Activated B cell treated with CpG ODN at 0.5 μM for 24 hours (primary cell): ENCODE data around the gene VAT1L. TPM values are rescaled to one million over a fixed set of nuclear protein-coding genes. Genes with fewer than 3 reads are reported as not detected.

Source experiments
- ATAC-seq: fragments of 200-7000 bp; cut with Tn5 transposase; one replicate; pipeline ENCODE4 v1.10.0; 2021; ENCODE audit warnings: low read depth, mild to moderate bottlenecking, moderate library complexity
- CTCF ChIA-PET: fragments of 350-600 bp; sonication (Branson Sonifier 250); formaldehyde crosslinking; loops from one replicate; lab custom pipeline; 2021; ENCODE audit warnings: antibody characterized with exemption; lab: Charles Lee
- POLR2A ChIA-PET: fragments of 350-600 bp; sonication (Branson Sonifier 250); formaldehyde crosslinking; loops from one replicate; lab custom pipeline; 2021; ENCODE audit warnings: antibody characterized with exemption; lab: Charles Lee
- DNase-seq: peaks from one replicate; pipeline ENCODE4 v3.0.0; 2022
- H3K27ac Mint-ChIP-seq: one replicate; pipeline ENCODE4 v1.8.0; 2020; ENCODE audit warnings: mixed read lengths
- H3K27me3 Mint-ChIP-seq: one replicate; pipeline ENCODE4 v1.8.0; 2021; ENCODE audit warnings: mixed read lengths
- H3K36me3 Mint-ChIP-seq: one replicate; pipeline ENCODE4 v1.8.0; 2021; ENCODE audit warnings: low read depth, mixed read lengths
- H3K4me1 Mint-ChIP-seq: one replicate; pipeline ENCODE4 v1.8.0; 2021; ENCODE audit warnings: mixed read lengths
- H3K4me3 Mint-ChIP-seq: one replicate; pipeline ENCODE4 v1.8.0; 2020; ENCODE audit warnings: mild to moderate bottlenecking, mixed read lengths
- H3K9me3 Mint-ChIP-seq: one replicate; pipeline ENCODE4 v1.8.0; 2020; ENCODE audit warnings: mixed read lengths
- intact Hi-C: fragments of 100-400 bp; cut with micrococcal nuclease; formaldehyde crosslinking; loops from one replicate; pipeline ENCODE4 v1.15.1; 2024
- total RNA-seq: library from RNA; stranded (reverse); gene quantifications from 2 replicates; pipeline ENCODE4 v1.2.3, GENCODE V29; 2022
- TF ChIP-seq, protein P1 (sequence below): fragments of 200-600 bp; IDR thresholded peaks from one replicate; pipeline ENCODE4 v1.8.0; 2022; ENCODE audit warnings: antibody characterized with exemption, mild to moderate bottlenecking

The VAT1L gene
- total RNA-seq, 1 donor from 2014 or later = not detected

DNA sequence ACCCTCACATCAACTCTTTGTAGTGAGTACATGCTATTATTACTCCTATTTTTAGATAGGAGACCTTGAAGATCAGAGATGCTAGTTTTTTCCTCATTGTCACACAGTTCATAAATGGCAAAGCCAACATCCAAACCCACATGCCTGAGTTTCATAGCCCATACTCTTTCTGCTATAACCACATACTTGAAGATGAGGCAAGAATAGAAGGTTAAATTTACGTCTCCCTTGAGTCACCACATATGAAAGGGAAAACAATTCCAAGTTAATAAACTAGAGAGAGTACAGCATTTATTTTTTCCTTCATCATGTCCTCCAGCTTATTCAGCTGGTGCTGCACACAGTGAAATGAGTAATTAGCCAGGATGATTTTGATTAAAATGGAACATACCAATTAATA lies 42.4 kb upstream of the VAT1L start:
- Mint-ChIP-seq H3K36me3 (no peaks in the 10 kb centered on the region), H3K27me3 (peaks cover 8% of the 10 kb centered on the region), H3K9me3 (no peaks in the 10 kb centered on the region), H3K4me1 (no peaks in the 10 kb centered on the region), H3K4me3 (no peak overlapping the region), H3K27ac (no peak overlapping the region)
- intact Hi-C loops = no loop called here
- DNase-seq (no peak), ATAC-seq (no peak)
- POLR2A ChIA-PET = no interaction called here
- CTCF ChIA-PET = no interaction called here
- TF ChIP-seq, protein P1, sequence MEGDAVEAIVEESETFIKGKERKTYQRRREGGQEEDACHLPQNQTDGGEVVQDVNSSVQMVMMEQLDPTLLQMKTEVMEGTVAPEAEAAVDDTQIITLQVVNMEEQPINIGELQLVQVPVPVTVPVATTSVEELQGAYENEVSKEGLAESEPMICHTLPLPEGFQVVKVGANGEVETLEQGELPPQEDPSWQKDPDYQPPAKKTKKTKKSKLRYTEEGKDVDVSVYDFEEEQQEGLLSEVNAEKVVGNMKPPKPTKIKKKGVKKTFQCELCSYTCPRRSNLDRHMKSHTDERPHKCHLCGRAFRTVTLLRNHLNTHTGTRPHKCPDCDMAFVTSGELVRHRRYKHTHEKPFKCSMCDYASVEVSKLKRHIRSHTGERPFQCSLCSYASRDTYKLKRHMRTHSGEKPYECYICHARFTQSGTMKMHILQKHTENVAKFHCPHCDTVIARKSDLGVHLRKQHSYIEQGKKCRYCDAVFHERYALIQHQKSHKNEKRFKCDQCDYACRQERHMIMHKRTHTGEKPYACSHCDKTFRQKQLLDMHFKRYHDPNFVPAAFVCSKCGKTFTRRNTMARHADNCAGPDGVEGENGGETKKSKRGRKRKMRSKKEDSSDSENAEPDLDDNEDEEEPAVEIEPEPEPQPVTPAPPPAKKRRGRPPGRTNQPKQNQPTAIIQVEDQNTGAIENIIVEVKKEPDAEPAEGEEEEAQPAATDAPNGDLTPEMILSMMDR = no peak

DNA sequence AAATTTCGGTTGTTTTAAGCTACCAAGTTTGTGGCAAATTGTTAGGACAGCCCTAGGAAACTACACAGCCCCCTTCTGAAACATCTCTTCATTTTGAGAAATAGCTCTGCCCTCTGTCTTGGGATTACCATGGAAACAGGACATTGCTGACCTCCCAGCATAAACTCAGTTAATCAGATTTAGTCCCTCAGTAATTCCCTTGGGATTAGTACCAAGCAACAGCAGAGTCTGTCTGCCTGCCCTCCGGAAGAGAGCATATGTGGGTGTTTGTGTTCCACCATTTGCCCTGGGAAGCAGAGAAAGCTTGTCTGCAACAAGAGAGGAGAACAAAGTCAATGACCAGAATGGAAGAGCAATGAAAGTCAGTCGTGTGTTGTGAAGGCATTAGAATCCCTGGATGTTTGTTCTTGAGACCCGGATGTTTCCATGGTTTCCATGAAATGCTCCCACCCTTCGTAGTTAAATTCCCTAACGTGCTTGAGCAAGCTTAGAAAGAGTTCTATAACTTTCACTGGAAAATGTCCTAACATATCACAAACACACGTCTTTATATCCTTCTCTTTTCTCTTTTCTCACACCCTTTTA lies 39.9 kb upstream of the VAT1L start:
- H3K36me3 Mint-ChIP-seq = no peaks in the 10 kb centered on the region
- H3K9me3 Mint-ChIP-seq = no peaks in the 10 kb centered on the region
- CTCF ChIA-PET = no interaction called here
- TF ChIP-seq, protein P1 = no peak
- peaks cover 11% of the 10 kb centered on the region for H3K27me3 Mint-ChIP-seq
- DNase-seq (no peak), ATAC-seq (no peak)
- POLR2A ChIA-PET = no interaction called here
- no peak overlapping the region for H3K4me3 Mint-ChIP-seq
- H3K4me1 Mint-ChIP-seq = no peaks in the 10 kb centered on the region
- no peak overlapping the region for H3K27ac Mint-ChIP-seq
- intact Hi-C loops = no loop called here

DNA sequence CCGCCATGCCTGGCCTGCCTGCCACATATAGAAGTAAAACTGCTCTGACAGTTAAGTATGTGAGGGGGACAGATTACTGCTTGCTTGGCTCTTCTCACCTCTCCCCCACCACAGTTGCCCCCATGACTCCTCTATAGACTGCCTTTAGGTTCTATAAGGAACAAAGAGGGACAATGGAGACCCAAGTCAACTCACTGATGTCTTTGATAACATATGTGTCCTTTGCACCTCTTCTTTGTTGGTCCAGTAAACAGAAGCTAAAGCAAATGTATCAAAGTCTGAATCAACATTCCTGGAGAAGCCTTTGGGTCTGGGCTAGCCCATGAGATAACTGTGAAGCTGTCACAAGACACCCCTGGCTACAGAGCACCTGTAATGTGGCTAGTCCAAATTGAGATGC lies 38.9 kb upstream of the VAT1L start:
- POLR2A ChIA-PET = no interaction called here
- Mint-ChIP-seq H3K4me3 (no peak overlapping the region), H3K9me3 (no peaks in the 10 kb centered on the region), H3K4me1 (no peaks in the 10 kb centered on the region), H3K27me3 (peaks cover 11% of the 10 kb centered on the region), H3K27ac (no peak overlapping the region), H3K36me3 (no peaks in the 10 kb centered on the region)
- CTCF ChIA-PET = no interaction called here
- TF ChIP-seq, protein P1 = no peak
- no peak for DNase-seq
- intact Hi-C loops = no loop called here
- no peak for ATAC-seq

GRCh38 chr16:77758046-77758445 lies 30.3 kb upstream of the VAT1L start:
- ATAC-seq = no peak
- no peak overlapping the region for H3K4me3 Mint-ChIP-seq
- intact Hi-C loops = no loop called here
- no peak overlapping the region for H3K27ac Mint-ChIP-seq
- POLR2A ChIA-PET = no interaction called here
- no peak for DNase-seq
- H3K4me1 Mint-ChIP-seq = no peaks in the 10 kb centered on the region
- TF ChIP-seq, protein P1 = no peak
- no peaks in the 10 kb centered on the region for H3K9me3 Mint-ChIP-seq
- peaks cover 7% of the 10 kb centered on the region for H3K27me3 Mint-ChIP-seq
- CTCF ChIA-PET = no interaction called here
- no peaks in the 10 kb centered on the region for H3K36me3 Mint-ChIP-seq

GRCh38 chr16:77758508-77758907 lies 29.9 kb upstream of the VAT1L start:
- CTCF ChIA-PET = no interaction called here
- no peaks in the 10 kb centered on the region for H3K4me1 Mint-ChIP-seq
- H3K4me3 Mint-ChIP-seq = no peak overlapping the region
- H3K27ac Mint-ChIP-seq = no peak overlapping the region
- H3K36me3 Mint-ChIP-seq = no peaks in the 10 kb centered on the region
- ATAC-seq (no peak), DNase-seq (no peak)
- peaks cover 5% of the 10 kb centered on the region for H3K27me3 Mint-ChIP-seq
- intact Hi-C loops = no loop called here
- POLR2A ChIA-PET = no interaction called here
- TF ChIP-seq, protein P1 = no peak
- H3K9me3 Mint-ChIP-seq = no peaks in the 10 kb centered on the region
